NCI-H748 (cell line): ENCODE results near the gene SLC7A5.
"Not testable (repeated sequence)": the region's sequence is repeated elsewhere in the genome, so short reads cannot be mapped to it uniquely, and the experiment has no call there.

ENCODE experiments used
- DNase-seq: peaks from one replicate; lab custom pipeline; 2025; ENCODE audit not compliant: unreplicated experiment; lab: John Stamatoyannopoulos, UW

Gene SLC7A5

DNA sequence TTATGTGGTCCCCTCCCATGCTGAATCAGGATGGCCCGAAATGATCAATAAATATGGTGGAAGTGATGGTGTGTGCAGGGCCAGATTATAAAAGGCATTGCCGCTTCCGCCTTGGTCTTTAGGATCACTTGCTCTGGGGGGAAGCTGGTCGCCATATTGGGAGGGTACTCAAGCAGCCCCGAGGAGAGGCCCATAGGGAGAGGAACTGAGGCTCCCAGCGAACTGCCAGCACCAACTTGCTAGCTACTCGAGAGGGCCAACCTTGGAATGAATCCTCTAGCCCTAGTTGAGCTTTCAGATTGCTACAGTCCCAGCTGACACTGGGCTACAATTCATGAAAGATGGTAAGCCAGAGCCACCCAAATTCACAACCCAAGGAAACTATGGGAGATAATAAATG, 19.0 kb upstream of the SLC7A5 start:
- not testable (repeated sequence) for DNase-seq

DNA sequence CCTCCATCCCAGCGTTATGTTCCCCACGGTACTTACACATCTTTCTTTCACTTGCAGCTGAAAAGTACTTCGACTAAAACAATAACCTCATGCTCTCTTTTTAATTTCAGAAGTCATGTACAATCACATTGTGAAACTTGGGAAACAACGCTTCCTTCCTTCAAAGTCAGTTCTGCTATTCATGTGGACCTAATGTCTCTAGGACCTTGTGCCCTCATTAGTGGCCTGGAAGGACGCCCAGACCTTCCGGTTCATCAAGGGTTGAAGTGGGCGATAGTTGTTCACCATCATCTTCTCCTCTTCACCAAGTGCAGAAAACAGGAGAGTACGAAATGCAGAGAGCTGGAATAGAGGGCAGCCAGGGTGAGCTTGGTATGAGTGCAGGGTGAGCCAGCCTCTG, 18.6 kb upstream of the SLC7A5 start:
- not testable (repeated sequence) for DNase-seq

- peak; percentile 69 for DNase-seq
Observed at GRCh38 chr16:87885371-87885967, 16.2 kb upstream of the SLC7A5 start.

DNA sequence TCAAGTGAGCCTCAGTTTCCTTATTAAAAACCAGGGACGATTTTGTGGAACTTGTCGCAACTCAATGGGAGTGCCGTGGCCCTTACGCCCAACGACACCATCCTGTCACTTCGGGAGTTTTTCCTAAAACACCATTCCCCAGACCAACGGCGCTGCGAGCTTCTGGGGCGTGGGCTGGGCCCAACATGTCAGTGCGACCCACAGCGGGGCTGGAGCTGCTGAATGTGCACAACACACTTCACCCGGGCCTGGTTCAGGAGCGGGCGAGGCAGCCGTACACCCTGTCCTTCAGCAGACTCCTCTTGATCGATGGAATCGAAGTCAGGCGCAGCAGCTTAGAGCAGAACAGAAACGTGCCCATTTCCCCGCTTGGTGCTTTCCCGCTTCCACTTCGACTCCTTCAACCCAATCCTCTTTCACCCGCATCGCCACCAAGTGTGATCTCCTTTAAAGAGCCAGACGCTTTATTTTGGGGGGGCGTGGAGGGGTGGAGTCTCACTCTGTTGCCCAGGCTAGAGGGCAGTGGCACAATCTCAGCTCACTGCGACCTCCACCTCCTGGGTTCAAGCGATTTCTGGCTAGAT, 13.2 kb upstream of the SLC7A5 start:
- DNase-seq = no peak

DNA sequence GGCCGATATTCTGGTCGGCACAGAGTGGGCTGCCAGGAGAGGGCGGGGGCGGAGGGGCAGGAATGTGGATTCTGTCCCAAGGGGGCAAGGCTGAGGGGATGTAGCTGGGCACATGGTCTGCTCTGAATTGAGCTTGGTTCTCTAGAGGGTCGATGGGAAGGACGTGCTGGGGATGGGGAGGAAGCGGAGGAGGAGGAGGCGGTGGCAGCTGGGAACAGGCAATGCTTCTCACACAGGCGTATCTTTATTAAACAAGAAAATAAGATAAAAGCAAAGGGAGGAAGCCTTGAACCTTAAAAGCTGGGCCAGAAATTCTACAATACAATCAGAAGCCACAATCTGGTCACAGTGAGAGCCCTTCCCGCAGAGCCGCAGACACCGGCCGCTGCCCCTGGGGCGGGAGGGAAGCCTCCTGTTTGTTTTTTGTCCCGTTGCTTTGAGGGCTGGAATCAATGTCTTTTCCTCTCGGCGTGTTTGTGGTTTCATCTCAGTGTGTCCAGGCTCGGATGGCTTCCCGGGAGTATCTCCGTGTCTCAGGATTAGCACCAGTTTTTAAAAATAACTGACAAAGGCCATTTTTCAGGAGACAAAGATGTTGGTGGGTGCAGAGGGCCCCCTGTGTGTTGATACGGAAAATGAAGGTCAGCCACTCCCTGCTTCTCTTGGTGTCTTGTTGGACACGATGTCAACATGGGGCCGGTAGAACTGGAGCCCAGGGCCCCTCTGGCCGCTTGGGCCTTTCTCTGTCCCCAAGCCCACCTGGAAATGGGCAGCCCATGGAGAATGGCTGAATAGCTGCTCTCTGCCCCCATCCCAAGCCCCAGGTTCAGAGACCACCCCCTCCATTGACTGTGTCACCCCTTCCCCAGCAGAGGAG, 12.3 kb upstream of the SLC7A5 start:
- no peak for DNase-seq

DNA sequence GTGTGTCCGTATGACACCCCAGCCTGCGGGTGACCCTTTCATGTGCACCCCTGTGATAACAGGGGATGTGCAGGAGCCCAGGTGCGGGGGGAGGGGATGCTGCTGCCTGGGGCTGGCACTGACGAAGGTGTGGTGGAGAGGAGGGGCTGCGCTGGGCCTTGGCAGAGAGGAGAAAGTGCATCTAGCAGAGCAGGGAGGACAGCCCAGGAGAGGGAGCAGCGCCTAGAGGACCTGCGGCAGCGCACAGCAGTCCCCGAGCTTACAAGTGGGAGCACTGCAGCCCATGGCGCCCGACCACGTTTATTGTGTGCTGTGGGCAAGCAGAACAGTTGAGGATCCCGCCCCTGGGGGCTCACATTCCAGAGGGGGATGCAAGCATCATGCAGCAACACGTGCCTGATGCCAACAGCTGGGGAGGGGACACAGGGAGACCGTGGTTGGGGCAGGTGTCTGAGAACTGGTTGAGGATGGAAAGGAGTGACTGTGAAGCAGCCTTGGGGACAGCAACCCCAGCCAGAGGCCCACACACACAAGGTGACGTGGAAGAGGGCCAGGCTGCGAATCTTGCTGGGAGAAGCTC, 10.9 kb upstream of the SLC7A5 start:
- no peak for DNase-seq

GRCh38 chr16:87879411-87880013, 10.2 kb upstream of the SLC7A5 start:
- DNase-seq = not testable (repeated sequence)

- no peak for DNase-seq
Observed at GRCh38 chr16:87878704-87879103, 9.4 kb upstream of the SLC7A5 start.

GRCh38 chr16:87877942-87878507, 8.7 kb upstream of the SLC7A5 start:
- no peak for DNase-seq

- DNase-seq = no peak
Observed at GRCh38 chr16:87874639-87875427, 5.5 kb upstream of the SLC7A5 start.

DNA sequence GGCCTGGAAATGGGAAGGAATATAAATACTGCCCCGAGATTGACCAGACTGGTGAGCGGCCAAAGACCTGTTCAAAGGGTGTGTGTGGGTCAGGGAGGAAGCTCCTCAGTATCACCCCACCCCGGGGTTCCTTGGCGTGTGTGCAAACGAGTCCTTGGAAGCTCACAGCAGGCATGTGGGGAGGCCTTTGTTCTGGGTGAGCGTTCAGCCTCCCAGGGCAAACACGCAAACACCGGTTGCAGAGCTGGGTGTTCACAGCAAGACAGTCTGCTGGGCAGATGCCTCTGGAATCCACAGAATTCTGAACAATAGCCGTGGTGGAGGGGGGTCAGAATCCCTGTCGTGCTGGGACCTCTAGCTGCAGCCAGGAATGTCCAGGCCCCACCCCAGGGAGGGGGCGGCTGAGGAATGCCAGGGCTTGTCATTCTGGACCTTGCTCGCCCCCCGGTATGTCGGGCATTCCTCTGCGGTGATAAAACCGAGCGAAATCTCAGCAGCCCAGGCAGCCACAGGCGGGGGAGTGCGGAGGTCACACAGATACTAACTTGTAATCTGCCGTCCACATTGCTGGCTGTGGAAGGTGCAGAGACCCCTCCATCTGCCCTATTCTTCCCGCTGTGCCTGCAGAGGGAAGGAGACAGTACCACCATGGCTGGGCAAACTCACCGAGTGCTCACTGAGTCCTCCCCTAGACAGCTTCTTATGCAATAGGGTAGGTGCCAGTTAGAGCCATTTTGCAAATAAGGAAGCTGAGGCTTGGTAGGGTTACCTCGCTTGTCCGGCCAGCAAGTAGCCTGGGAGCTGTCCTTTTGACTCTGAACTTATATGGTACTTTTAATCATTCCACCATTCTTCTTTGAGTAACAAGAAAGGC, 1.3 kb upstream of the SLC7A5 start:
- not testable (repeated sequence) for DNase-seq

- DNase-seq = not testable (repeated sequence)
Observed at GRCh38 chr16:87869879-87870417, 641 bp upstream of the SLC7A5 start.

- DNase-seq = not testable (repeated sequence)
Observed at GRCh38 chr16:87868254-87869029, 865 bp downstream of the SLC7A5 start.

DNA sequence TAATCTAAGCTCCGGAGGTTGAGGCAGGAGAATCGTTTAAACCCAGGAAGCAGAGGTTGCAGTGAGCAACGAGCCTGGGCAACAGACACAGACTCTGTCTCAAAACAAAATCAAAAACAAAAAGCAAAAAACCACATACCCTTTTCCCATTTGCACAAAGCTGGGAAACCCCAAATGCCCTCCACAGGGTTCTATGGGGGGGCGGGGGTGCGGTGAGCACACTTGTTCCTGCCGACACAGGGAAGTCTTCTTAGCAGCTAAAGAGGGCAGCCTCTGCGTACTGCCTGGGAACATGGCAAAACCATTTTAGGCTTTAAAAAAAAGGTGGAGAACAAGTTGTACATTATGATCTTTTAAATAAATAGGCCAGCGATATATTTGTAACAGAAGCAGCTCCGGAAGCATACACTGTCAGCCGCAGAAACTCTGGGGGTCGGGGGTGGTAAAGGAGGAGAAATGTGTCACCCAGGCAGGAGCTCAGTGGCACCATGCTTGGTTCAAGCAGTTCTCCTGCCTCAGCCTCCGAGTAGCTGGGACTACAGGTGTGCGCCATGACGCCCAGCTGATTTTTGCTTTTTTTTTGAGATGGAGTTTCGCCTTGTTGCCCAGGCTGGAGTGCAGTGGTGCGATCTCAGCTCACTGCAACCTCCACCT, 3.3 kb downstream of the SLC7A5 start:
- DNase-seq = not testable (repeated sequence)

GRCh38 chr16:87864331-87864989, 4.8 kb downstream of the SLC7A5 start:
- peak; percentile 47 for DNase-seq

- not testable (repeated sequence) for DNase-seq
Observed at GRCh38 chr16:87863327-87863635, 6.0 kb downstream of the SLC7A5 start.

- DNase-seq = not testable (repeated sequence)
Observed at GRCh38 chr16:87862597-87863326, 6.5 kb downstream of the SLC7A5 start.
